Measurements from ENCODE around the gene KRR1.

- TF ChIP-seq CTCF (IDR thresholded peaks at IDR 0.05): no peak
- TF ChIP-seq POLR2A (IDR thresholded peaks at IDR 0.05): no peak
These were observed 38.6 kb upstream of the KRR1 start for GRCh38 chr12:75549989-75550388.
